ENCODE results near the gene JADE3.

JADE3 gene

GRCh38 chrX:47047989-47048388, 135.8 kb downstream of the JADE3 start:
- DNase-seq: no peak

GRCh38 chrX:47059142-47059874, 147.1 kb downstream of the JADE3 start:
- no peak for DNase-seq

DNA sequence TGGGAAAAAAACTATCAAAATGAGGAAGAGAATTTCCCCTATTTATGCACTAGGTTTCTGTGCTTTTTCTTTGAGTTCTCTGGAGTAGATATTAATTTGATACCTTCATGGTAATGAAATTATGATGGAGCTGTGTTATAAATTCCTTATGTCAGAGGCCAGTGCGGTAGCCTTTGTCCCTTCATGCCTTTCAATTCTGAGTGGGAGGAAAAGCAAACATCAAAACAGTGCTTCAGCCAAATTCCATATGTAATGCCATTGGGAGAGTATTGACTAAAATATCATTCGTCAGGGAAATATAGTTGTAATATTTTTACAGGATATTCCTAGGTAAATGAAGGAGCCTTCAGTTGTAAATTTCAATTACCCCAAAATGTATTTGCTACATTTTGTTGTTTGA, 148.5 kb downstream of the JADE3 start:
- DNase-seq: no peak

GRCh38 chrX:47061238-47061919, 149.2 kb downstream of the JADE3 start:
- DNase-seq: no peak

DNA sequence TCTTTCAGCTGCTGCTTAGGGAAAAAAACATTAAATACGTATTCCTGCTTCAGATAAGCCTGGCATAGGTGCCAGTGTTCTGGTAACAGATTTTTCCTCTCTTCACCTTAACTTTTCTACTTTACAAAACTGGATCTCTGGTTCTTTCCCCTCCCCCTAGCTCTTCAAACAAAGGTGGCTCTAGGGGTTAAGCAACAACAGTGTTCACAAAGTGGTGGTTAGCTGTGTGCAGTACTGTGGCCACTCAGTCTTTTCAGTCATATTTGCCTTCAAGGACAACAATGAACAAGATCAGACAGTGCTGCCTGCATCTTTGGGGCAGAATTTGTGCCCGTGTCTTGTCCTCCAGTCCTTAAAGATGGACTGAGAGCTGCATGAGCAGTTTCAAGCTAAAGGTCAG, 151.0 kb downstream of the JADE3 start:
- DNase-seq: no peak

DNA sequence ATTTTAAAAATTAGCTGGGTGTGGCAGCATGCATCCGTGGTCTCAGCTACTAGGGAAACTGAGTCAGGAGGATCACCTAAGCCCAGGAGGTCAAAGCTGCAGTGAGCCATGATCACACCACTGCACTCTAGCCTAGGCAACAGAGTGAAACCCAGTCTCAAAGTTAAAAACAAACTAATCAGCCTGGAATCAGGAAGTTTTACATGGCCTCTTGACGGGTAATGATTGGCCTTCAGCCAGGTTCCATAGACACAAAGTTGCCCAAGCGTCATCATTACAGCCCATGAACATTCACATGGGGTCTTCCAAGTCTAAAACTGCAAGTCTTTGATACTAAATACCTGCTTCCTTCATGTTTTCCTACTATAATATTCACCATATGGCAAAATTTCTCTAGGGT, 156.0 kb downstream of the JADE3 start:
- DNase-seq: no peak

DNA sequence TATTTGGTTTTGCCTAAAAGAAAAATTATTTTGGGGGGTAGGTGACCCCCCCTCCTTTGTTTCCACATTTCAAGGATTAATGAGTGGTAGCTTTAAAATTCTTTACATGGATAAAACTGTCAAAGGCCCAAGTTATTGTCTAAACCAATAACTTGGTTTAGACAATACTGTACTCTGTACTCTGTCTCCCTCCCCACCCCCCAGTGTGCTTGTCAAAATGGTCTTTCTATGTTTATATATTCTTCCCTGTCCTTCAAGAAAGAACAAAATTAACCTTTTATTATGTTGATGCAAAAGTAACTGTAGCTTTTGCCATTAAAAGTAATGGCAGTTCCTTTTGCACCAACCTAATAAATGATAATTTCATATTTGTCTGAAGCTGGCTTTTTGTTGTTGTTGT, 156.5 kb downstream of the JADE3 start:
- no peak for DNase-seq

GRCh38 chrX:47078129-47079043, 166.2 kb downstream of the JADE3 start, which contains the start of gene RGN:
RGN (plus strand) TSS chrX:47078443; CDS start chrX:47081145, 2,702 bp downstream.
- no peak for DNase-seq

DNA sequence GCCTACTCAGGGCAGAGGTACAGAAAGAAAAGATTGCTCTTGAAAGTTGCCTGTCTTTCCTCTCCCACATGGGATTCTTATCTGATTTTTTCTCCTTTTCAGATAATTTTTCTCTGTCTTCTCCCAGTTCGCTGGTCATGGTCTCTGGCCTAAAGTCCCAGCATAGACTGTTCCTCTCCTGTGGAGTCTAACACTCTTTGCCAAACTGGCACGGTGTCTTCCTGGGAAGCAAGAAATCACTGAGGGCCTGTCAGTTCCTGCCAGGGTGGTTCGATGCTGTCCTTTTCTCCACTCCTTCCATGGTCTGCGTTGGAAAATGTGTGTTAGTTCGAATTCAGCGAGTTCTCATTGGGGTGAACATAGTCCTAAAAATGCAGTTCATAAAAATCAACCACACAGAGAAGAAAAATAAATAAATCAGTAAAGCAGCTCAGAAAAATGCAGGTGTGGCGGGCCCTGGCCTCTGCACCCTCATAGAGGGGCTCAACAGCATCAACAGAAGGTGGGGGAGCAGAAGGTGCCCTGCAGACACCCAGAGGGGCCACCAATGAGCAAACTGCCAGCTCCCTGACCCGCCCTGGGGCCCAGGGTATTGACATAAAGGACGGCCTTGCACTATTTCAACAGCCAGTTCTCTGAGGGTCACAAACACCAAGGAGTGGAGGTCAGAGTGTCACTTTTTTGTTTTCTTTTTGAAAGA, 168.1 kb downstream of the JADE3 start:
- DNase-seq: no peak

DNA sequence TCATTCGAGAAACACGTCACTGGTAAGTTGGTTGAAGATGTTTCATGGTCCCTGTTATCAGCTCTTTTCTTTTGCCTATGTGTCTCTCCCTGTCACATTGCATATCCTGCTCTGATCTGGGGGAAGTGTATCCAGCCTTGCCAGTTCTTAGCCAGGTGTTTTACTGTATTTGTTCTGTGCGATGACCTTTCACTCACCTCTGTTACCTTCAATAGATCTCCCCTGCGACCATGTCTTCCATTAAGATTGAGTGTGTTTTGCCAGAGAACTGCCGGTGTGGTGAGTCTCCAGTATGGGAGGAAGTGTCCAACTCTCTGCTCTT, 168.7 kb downstream of the JADE3 start:
- no peak for DNase-seq

- DNase-seq: no peak
Measured at GRCh38 chrX:47091149-47091775, 179.0 kb downstream of the JADE3 start.

DNA sequence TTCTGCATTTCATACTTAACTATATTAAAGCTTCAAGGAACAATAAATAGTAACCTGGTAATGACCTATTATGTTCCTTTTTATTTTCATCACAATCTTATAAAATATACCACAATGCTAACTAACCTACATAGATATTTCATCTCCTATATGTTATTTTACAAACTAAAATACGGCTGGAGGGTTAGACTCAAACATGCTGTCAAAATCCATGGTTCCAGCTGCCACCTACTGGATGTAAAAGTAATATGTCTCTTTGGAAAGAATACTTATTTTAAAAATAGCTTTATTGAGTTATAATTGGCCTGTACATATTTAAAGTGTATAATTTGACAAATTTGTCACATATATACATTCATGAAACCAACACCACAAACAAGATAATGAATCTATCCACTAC, 181.0 kb downstream of the JADE3 start:
- peak; percentile 50 for DNase-seq

DNA sequence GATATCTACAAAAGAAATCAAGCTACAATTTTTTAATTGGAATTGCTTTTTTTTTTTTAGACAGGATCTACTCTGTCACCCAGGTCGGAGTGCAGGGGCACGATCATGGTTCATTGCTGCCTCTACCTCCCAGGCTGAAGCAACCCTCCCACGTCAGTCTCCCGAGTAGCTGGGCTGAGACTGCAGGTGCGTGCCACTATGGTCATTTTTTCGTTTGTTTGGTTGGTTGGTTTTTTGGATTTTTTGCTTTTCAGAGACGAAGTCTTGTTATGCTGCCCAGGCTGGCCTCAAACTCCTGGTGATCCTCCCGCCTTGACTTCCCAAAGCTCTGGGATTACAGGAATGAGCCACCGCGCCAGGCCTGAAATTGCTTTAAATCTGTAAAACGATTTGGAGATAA, 181.6 kb downstream of the JADE3 start:
- no peak for DNase-seq

DNA sequence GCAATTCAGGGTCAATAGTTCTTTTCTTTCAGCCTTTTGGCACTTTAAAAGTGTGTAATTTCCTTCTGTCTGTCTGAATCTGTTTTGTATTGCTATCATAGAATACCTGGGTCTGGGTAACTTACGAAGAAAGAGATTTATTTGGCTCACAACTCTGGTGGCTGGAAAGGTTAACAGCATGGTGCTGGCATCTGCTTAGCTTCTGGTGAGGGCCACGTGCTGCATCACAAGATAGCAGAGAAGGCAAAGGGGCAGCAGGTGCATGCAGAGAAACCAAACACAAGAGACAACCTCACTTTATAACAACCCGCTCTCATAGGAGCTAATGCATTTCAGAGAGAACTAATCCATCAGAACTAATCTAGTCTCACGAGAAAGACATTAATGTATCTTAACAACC, 184.8 kb downstream of the JADE3 start:
- peak; percentile 79 for DNase-seq

GRCh38 chrX:47098338-47099094, 186.3 kb downstream of the JADE3 start:
- DNase-seq: no peak

DNA sequence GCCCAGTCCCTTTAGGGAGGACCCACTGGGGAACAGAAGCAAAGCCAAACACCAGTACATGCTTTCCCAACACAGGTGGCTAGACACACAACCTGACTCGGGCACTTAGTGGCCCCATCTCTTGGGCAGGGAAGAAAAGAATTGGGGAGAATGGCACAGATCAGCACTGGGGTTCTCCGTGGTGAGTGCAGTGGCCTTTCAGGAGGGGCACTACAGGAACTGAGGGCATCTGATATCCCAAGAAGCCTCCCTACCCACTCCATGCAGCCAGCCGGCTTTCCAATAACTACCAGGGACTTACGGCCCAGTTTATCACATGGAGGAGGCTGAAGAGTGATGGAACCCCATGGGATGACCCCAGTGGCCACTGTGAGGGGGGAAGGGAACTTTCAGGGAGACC, 189.0 kb downstream of the JADE3 start:
- DNase-seq: no peak

Data from NCI-H82 (cell line).